HepG2 (cell line): Measurements from ENCODE around the gene MTFR1L. TPM values are rescaled to one million over a fixed set of nuclear protein-coding genes. Genes with fewer than 3 reads are reported as not detected.

Experiments
- CAMTA2 ChIP-seq: sonication (generic); formaldehyde crosslinking; IDR thresholded peaks from 2 replicates; pipeline ENCODE4 v1.4.0; 2020; ENCODE audit warnings: mild to moderate bottlenecking, missing genetic modification reagents, borderline replicate concordance
- FIP1L1 ChIP-seq: fragments of 200-400 bp; formaldehyde crosslinking; IDR thresholded peaks from 2 replicates; pipeline ENCODE4 v1.6.1; 2018; ENCODE audit warnings: low read depth, mild to moderate bottlenecking, low read length, moderate library complexity, borderline replicate concordance; ENCODE audit not compliant: insufficient read depth
- MTF2 ChIP-seq: sonication (generic); formaldehyde crosslinking; IDR thresholded peaks from 2 replicates; pipeline ENCODE4 v1.5.0; 2020; ENCODE audit warnings: missing genetic modification reagents, borderline replicate concordance
- RBM22 ChIP-seq: fragments of 200-400 bp; formaldehyde crosslinking; optimal IDR thresholded peaks from 2 replicates; pipeline ENCODE3; 2017; ENCODE audit warnings: mild to moderate bottlenecking, low read length, moderate library complexity
- RFX1 ChIP-seq: fragments of 450-650 bp; IDR thresholded peaks from 2 replicates; pipeline ENCODE4 v1.6.1; 2017
- RFX3 ChIP-seq: IDR thresholded peaks from 2 replicates; pipeline ENCODE4 v1.6.1; 2016; ENCODE audit warnings: missing biosample characterization, missing genetic modification reagents
- SCMH1 ChIP-seq: sonication (generic); formaldehyde crosslinking; IDR thresholded peaks from 2 replicates; pipeline ENCODE4 v1.9.0; 2021; ENCODE audit warnings: missing genetic modification reagents, mild to moderate bottlenecking, borderline replicate concordance
- TBL1XR1 ChIP-seq: fragments of 150-350 bp; IDR thresholded peaks from 2 replicates; pipeline ENCODE4 v1.6.1; 2014; ENCODE audit warnings: borderline replicate concordance, low read length; ENCODE audit not compliant: partially characterized antibody
- TBP ChIP-seq: sonication (generic); formaldehyde crosslinking; IDR thresholded peaks from 2 replicates; pipeline ENCODE4 v1.5.0; 2020; ENCODE audit warnings: missing genetic modification reagents
- ZC3H4 ChIP-seq: sonication (generic); formaldehyde crosslinking; IDR thresholded peaks from 2 replicates; pipeline ENCODE4 v1.4.0; 2020; ENCODE audit warnings: missing genetic modification reagents, borderline replicate concordance
- ZMAT3 ChIP-seq: sonication (generic); formaldehyde crosslinking; conservative IDR thresholded peaks from 2 replicates; pipeline ENCODE4 v1.7.0; 2021; ENCODE audit warnings: missing genetic modification reagents
- ZNF207 ChIP-seq: fragments of 450-650 bp; IDR thresholded peaks from 2 replicates; pipeline ENCODE4 v1.6.1; 2016; ENCODE audit warnings: antibody characterized with exemption, borderline replicate concordance
- ZNF230 ChIP-seq: sonication (generic); formaldehyde crosslinking; IDR thresholded peaks from 2 replicates; pipeline ENCODE4 v1.4.0; 2020; ENCODE audit warnings: mild to moderate bottlenecking, missing genetic modification reagents
- ZNF367 ChIP-seq: sonication (generic); formaldehyde crosslinking; IDR thresholded peaks from 2 replicates; pipeline ENCODE4 v1.4.0; 2020; ENCODE audit warnings: missing genetic modification reagents, borderline replicate concordance
- ZNF496 ChIP-seq: sonication (generic); formaldehyde crosslinking; IDR thresholded peaks from 2 replicates; pipeline ENCODE4 v1.8.1; 2023; ENCODE audit warnings: mild to moderate bottlenecking, moderate library complexity, missing genetic modification reagents; ENCODE audit not compliant: insufficient replicate concordance
- ZNF547 ChIP-seq: sonication (generic); formaldehyde crosslinking; IDR thresholded peaks from 2 replicates; pipeline ENCODE4 v1.5.1; 2020; ENCODE audit warnings: mild to moderate bottlenecking, missing genetic modification reagents
- ZSCAN20 ChIP-seq: sonication (generic); formaldehyde crosslinking; IDR thresholded peaks from 2 replicates; pipeline ENCODE4 v1.4.0; 2020; ENCODE audit warnings: missing genetic modification reagents, mild to moderate bottlenecking, borderline replicate concordance
- polyA plus RNA-seq, 8 experiments: library from polyadenylated mRNA; depleted of rRNA in 3 of 8; stranded (reverse) in 7 of 8; unstranded in 1 of 8; fragments of >200 nt; fragmentation: Illumina TruSeq in 4 of 8; extraction: Trizol in 4 of 8; gene quantifications; 2 replicates each; pipeline versions ENCODE4 v1.2.1 to v1.2.3, GENCODE V29; 2011 to 2016; ENCODE audit warnings: low read depth in 4 of 8, missing spikeins in 1 of 8, mixed read lengths in 1 of 8; ENCODE audit not compliant: insufficient read depth in 1 of 8
- total RNA-seq, 5 experiments: library from RNA; depleted of rRNA; stranded (reverse); fragments of >200 nt; fragmentation: Illumina TruSeq; extraction: Trizol; gene quantifications; 2 replicates each; pipeline ENCODE4 v1.2.3, GENCODE V29; 2016; ENCODE audit warnings: low read depth in 1 of 5
- TF ChIP-seq, protein P1 (sequence below): sonication (generic); formaldehyde crosslinking; conservative IDR thresholded peaks from 2 replicates; pipeline ENCODE4 v1.4.0; 2020; ENCODE audit warnings: mild to moderate bottlenecking, missing genetic modification reagents, moderate library complexity
- TF ChIP-seq, protein P2 (sequence below): sonication (generic); formaldehyde crosslinking; IDR thresholded peaks from 2 replicates; pipeline ENCODE4; 2020; ENCODE audit warnings: missing genetic modification reagents, mild to moderate bottlenecking, borderline replicate concordance
- TF ChIP-seq, protein P3 (sequence below): sonication (generic); formaldehyde crosslinking; conservative IDR thresholded peaks from 2 replicates; pipeline ENCODE4 v1.5.0; 2020; ENCODE audit warnings: missing genetic modification reagents
- TF ChIP-seq, protein P4 (sequence below): sonication (generic); formaldehyde crosslinking; IDR thresholded peaks from 2 replicates; pipeline ENCODE4 v1.5.1; 2020; ENCODE audit warnings: missing genetic modification reagents, mild to moderate bottlenecking, borderline replicate concordance

MTFR1L gene
- total and polyA plus RNA-seq, 2 of the 13 experiments (the other 11 are each of a cell fraction or from before 2014, with no cell fraction given) = 38.0 to 55.7 TPM

DNA sequence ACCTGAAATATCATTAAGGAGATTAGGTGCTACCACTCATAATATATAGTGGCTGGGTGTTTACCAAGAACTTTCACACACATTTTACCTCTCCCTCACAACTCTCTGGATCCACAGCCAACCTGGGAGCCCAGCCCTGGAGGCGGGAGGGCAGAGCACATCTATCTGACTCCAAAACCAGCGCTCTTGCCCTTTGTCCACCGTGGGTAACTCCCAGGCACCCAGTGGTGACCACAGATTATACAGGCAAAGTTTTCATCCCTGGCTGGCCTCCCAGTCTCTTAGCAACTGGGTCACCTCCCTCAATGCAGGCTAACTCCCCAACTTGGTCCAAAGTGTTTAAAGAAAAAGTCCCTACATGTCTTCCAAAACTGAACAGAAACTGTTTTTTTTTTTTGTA is 53.4 kb downstream of the MTFR1L start (continued):
- TF ChIP-seq MTF2 (CRISPR knock-in tag) = no peak
- TF ChIP-seq ZNF207 = no peak
- no peak for TF ChIP-seq ZC3H4 (CRISPR knock-in tag)
- TF ChIP-seq ZNF367 = no peak
- no peak for TF ChIP-seq TBL1XR1
- peak; percentile 16 for TF ChIP-seq RBM22
- TF ChIP-seq CAMTA2 (CRISPR knock-in tag) = no peak
- TF ChIP-seq SCMH1 = no peak
- TF ChIP-seq TBP (CRISPR knock-in tag) = no peak
- TF ChIP-seq RFX1 = peak; percentile 29; the same call in 1 of the 2 replicates
- TF ChIP-seq, protein P1, sequence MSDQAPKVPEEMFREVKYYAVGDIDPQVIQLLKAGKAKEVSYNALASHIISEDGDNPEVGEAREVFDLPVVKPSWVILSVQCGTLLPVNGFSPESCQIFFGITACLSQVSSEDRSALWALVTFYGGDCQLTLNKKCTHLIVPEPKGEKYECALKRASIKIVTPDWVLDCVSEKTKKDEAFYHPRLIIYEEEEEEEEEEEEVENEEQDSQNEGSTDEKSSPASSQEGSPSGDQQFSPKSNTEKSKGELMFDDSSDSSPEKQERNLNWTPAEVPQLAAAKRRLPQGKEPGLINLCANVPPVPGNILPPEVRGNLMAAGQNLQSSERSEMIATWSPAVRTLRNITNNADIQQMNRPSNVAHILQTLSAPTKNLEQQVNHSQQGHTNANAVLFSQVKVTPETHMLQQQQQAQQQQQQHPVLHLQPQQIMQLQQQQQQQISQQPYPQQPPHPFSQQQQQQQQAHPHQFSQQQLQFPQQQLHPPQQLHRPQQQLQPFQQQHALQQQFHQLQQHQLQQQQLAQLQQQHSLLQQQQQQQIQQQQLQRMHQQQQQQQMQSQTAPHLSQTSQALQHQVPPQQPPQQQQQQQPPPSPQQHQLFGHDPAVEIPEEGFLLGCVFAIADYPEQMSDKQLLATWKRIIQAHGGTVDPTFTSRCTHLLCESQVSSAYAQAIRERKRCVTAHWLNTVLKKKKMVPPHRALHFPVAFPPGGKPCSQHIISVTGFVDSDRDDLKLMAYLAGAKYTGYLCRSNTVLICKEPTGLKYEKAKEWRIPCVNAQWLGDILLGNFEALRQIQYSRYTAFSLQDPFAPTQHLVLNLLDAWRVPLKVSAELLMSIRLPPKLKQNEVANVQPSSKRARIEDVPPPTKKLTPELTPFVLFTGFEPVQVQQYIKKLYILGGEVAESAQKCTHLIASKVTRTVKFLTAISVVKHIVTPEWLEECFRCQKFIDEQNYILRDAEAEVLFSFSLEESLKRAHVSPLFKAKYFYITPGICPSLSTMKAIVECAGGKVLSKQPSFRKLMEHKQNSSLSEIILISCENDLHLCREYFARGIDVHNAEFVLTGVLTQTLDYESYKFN = 0 out of 2 replicates have a peak, but pooled peaks have one; percentile 25
- no peak for TF ChIP-seq ZSCAN20 (CRISPR knock-in tag)
- TF ChIP-seq ZNF230 (CRISPR knock-in tag) = no peak
- no peak for TF ChIP-seq FIP1L1
- TF ChIP-seq ZNF547 (CRISPR knock-in tag) = no peak
- TF ChIP-seq ZMAT3 = no peak
- TF ChIP-seq, protein P2, sequence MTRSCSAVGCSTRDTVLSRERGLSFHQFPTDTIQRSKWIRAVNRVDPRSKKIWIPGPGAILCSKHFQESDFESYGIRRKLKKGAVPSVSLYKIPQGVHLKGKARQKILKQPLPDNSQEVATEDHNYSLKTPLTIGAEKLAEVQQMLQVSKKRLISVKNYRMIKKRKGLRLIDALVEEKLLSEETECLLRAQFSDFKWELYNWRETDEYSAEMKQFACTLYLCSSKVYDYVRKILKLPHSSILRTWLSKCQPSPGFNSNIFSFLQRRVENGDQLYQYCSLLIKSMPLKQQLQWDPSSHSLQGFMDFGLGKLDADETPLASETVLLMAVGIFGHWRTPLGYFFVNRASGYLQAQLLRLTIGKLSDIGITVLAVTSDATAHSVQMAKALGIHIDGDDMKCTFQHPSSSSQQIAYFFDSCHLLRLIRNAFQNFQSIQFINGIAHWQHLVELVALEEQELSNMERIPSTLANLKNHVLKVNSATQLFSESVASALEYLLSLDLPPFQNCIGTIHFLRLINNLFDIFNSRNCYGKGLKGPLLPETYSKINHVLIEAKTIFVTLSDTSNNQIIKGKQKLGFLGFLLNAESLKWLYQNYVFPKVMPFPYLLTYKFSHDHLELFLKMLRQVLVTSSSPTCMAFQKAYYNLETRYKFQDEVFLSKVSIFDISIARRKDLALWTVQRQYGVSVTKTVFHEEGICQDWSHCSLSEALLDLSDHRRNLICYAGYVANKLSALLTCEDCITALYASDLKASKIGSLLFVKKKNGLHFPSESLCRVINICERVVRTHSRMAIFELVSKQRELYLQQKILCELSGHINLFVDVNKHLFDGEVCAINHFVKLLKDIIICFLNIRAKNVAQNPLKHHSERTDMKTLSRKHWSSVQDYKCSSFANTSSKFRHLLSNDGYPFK (CRISPR knock-in tag) = no peak
- TF ChIP-seq RFX3 (CRISPR knock-in tag) = peak; percentile 52; the same call in 1 of the 2 replicates
- TF ChIP-seq, protein P3, sequence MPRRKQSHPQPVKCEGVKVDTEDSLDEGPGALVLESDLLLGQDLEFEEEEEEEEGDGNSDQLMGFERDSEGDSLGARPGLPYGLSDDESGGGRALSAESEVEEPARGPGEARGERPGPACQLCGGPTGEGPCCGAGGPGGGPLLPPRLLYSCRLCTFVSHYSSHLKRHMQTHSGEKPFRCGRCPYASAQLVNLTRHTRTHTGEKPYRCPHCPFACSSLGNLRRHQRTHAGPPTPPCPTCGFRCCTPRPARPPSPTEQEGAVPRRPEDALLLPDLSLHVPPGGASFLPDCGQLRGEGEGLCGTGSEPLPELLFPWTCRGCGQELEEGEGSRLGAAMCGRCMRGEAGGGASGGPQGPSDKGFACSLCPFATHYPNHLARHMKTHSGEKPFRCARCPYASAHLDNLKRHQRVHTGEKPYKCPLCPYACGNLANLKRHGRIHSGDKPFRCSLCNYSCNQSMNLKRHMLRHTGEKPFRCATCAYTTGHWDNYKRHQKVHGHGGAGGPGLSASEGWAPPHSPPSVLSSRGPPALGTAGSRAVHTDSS (CRISPR knock-in tag) = no peak
- no peak for TF ChIP-seq ZNF496
- TF ChIP-seq, protein P4, sequence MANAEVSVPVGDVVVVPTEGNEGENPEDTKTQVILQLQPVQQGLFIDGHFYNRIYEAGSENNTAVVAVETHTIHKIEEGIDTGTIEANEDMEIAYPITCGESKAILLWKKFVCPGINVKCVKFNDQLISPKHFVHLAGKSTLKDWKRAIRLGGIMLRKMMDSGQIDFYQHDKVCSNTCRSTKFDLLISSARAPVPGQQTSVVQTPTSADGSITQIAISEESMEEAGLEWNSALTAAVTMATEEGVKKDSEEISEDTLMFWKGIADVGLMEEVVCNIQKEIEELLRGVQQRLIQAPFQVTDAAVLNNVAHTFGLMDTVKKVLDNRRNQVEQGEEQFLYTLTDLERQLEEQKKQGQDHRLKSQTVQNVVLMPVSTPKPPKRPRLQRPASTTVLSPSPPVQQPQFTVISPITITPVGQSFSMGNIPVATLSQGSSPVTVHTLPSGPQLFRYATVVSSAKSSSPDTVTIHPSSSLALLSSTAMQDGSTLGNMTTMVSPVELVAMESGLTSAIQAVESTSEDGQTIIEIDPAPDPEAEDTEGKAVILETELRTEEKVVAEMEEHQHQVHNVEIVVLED = no peak
